ENCODE data around the gene TCAF1.
A peak's percentile ranks its signal among the peaks of the same experiment; 100 is the strongest.
"Not testable (repeated sequence)": the region's sequence is repeated elsewhere in the genome, so short reads cannot be mapped to it uniquely, and the experiment has no call there.

Gene TCAF1

DNA sequence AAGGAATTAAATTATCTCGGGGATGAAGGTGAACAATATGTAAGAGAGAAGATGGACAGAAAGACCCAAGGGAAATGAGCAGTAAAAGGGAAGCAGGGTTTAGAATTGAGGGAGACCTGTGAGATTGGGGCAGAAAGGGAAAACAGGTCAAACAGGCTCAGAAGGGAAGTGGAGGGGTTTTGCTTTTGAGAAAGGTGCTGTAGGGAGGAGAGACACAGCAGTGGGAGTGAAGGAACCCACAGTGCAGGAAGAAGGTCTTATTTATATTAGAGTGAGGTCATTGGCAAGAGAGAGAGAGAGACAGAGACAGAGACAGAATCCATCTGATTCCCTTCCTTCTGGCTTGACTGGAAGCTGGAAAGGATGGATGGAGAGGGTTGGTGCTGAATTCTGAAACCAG lies 3.5 kb upstream of the TCAF1 start:
- DNase-seq = no peak

DNA sequence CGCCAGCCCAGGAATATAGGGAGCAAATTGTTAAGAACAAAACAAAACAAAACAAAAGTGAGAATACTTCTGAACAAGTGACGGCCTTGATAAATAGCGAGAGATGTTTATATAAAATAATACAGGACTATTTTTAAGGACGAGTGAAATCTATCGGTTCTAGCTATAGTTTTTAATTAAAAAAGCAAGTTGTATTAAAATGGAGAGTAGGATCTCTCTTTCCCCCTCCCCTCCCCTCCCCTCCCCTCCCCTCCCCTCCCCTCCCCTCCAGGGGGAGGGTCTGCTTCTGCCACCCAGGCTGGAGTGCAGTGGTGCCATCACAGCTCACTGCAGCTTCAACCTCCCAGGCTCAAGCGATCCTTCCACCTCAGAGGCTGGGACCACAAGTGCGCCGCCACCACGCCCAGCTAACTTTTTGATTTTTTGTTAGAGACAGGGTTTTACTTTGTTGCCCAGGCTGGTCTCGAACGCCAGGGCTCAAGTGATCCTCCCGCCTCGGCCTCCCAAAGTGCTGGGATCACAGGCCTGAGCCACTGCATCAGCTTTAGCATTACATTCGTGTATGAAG lies 440 bp upstream of the TCAF1 start:
- no peak for DNase-seq

DNA sequence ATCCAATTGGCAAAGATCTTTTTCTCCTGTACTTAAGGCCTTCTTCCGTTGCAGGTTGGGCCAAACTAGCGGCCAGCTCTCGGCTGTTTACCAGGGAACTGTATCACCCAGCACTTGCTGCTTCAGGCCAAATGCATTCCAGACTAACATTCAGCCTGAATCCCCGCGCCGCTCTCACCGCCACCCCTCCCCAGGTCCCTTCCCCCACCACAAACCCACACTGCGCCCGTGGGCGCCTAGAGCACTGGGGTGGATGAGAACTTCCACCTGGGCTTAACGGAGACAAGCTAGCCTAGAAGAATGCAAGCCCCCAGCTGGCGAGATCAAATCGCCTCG lies 676 bp downstream of the TCAF1 start:
- DNase-seq = no peak

GRCh38 chr7:143900230-143900766 lies 1.7 kb downstream of the TCAF1 start:
- no peak for DNase-seq

GRCh38 chr7:143898810-143899209 lies 3.2 kb downstream of the TCAF1 start:
- DNase-seq = no peak

GRCh38 chr7:143896667-143897066 lies 5.3 kb downstream of the TCAF1 start:
- DNase-seq = no peak

DNA sequence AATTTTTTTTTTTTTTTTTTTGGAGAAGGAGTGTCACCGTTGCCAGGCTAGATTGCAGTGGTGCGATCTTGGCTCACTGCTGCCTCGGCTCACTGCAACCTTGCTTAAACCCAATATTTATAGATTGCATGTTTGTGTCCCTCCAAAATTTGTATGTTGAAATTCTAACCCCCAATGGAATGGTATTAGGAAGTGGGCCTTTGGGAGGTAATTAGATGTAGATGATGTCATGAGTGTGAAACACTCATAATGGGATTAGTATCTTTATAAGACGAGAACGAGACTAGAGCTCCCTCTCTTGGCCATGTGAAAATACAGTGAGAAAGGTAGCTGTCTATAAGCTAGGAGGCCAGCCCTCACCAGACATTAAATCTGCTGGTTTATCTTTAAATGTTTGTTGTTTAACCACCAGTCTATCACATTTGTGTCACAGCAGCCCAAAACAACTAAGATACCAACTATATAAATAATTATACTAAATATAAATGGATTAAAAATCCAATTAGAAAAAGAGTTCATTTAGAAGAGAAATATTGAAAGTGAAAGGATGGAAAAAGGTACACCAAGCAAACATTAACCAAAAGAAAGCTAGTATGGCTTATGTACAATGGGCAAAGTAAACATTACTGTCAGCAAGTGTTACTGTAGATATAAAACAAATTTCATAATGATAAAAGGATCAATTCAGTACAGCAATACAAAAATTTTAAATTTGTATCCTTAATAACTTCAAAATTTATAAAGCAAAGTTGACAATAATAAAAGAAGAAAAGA lies 9.3 kb downstream of the TCAF1 start:
- peak; percentile 54 for DNase-seq

DNA sequence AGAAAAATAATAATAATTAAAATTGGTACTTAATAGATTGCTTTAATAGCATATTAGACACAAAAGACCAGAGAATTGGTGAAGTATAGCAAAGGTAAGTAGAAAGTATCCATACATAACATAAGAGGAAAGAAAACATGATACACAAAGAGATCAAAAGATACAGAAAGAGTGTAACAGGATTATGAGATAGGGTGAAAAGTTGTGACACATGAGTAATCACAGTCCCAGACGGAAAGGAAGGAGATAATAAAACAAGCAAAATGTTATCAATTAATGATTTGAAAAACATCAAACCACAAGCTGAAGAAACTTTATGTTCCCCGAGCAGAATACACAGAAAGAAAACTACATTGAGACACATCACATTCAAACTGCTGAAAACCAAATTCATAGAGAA lies 10.5 kb downstream of the TCAF1 start:
- no peak for DNase-seq

DNA sequence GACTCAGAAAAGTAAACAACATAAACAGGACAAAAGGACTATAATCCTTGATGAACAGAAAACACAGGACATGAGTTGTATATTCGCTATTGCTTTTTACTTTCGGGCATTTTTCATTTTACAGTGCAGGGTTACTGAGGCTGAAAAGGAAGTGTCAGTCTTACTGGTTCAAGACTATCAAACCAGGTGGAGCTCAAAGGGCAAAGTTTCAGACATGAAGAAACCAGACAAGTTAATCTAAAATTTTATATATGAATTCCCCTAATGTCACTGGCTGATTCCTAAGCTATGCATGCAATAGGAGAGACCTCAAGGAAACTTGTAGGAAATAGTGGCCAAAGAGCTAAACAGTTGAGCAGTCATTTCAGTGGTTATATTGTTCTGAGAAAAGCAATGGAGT lies 11.4 kb downstream of the TCAF1 start:
- no peak for DNase-seq

DNA sequence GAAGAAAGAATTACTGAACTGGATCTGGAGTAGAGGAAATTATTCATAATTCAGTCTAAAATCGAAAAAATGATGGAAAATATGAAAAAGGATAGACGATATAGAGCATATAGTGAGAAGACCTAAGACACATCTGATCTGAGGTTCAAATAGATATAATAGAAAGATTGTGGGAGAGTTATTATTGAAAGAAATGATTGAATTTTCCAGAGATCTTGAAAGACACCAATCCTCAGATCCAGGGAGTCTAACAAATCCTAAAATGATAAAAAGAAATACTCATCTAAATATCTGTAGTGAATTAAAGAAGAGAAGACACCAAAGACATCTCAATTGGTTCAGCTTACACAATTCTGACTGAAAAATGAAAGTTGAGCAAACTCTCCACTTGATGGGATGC lies 12.9 kb downstream of the TCAF1 start:
- no peak for DNase-seq

- DNase-seq = no peak
Measured at GRCh38 chr7:143886826-143887477, 15.0 kb downstream of the TCAF1 start.

DNA sequence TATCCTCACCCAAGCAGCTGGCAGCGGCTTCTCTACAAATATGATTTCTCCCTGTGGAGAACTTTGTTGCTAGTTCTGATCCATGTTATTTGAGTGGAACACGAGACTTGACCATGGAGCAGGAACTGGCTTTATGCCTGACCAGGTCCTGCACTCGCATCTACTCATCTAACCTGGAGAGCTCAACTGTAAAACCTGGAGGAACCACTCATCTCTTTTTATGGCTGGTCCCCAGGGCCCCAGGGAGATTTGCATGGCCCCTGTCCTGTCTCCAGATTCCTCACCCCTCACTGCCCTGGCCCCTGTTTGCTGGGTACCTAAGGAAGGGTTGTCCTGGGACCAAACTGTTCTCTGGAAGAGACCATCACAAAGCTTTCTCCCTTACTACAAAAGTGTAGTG lies 16.0 kb downstream of the TCAF1 start:
- no peak for DNase-seq

DNA sequence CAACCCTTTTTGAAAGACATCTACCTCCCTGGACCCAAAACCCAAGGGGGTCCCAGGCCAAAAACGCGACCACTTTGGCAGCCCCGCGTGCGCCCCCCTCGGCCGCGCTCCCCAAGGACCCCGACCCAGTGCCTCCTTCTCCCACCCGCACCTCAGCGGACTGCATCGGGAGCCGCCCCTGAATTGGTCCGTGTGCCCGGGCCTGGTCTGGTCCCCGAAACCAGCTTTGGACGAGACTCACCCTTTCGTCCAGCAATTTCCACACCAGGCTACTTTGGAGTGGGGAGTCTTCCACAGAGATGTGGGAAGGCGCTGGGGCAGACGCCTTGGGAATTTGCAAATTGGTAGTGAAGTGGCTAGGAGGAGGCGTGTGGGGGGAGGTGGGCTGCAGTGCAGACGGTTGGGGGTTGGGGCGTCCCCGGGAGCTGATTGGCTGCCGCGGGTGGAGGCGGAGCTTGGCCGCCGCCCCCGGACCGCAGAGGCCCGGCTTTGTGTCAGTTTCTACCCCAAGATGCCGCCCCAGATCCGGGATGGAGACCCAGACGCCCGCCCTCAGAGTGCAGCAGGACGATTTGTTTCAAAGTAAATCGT lies 16.9 kb downstream of the TCAF1 start:
- DNase-seq = no peak

- DNase-seq = no peak
Measured at GRCh38 chr7:143884241-143884968, 17.6 kb downstream of the TCAF1 start.

GRCh38 chr7:143882604-143883078 lies 19.3 kb downstream of the TCAF1 start:
- DNase-seq = no peak

- DNase-seq = no peak
Measured at GRCh38 chr7:143882020-143882603, 19.9 kb downstream of the TCAF1 start.

GRCh38 chr7:143878884-143879283 lies 23.1 kb downstream of the TCAF1 start:
- DNase-seq = no peak

GRCh38 chr7:143877098-143877497 lies 24.9 kb downstream of the TCAF1 start:
- DNase-seq = no peak

DNA sequence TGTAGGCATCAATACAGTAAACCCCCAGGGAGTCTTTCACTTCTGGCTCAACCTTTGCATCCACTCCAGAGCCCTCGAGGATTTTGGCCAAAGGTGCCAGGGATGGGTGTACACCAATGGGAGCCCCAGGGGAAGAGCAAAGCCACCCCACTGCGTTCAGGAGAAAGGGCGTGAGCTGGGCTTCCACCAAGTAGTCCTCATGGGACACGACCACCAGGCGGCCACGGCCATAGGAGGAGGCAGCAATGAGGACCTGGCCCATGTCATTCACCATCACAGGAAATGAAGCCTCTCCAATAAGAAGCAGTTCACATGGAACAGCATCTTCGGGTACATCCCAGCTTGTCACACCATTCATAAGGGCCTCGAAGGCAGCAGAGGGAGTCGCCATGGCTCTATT lies 25.8 kb downstream of the TCAF1 start:
- no peak for DNase-seq

DNA sequence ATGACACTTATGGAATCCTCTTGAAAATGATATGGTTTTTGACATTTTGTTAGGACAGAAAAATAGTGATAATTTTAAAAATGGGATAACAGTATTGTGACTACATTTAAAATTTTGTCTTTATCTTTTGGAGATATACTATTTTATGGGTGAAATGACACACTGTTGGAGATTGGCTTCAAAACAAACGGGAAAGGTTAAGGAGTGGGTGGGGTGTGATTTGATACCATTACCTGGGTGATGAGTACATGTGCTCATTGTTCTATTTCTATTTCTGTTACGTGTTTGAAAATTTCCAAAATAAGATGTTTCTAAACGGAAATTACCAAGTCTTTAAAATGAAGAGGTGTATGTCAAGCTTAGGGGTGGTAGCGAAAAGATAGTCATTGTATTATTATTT lies 28.7 kb downstream of the TCAF1 start:
- DNase-seq = not testable (repeated sequence)

DNA sequence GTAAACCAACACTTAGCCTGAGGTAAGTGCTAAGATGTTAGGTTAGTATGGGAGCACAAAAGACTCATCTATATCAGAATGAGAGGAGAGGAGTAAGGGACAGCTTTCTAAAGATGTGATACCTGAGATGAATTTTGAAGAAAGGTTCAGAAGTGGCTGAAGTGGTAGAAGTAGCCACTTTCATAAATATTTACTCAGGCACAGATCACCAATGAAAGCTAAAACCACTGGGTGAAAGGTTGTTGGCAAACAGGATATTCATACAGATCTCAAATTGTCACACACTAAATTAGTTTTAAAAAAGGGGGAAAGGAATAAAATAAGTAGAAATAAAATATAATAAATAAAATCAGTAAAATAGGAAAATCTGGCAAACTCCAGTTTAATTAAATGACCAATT lies 30.4 kb downstream of the TCAF1 start:
- DNase-seq = not testable (repeated sequence)

DNA sequence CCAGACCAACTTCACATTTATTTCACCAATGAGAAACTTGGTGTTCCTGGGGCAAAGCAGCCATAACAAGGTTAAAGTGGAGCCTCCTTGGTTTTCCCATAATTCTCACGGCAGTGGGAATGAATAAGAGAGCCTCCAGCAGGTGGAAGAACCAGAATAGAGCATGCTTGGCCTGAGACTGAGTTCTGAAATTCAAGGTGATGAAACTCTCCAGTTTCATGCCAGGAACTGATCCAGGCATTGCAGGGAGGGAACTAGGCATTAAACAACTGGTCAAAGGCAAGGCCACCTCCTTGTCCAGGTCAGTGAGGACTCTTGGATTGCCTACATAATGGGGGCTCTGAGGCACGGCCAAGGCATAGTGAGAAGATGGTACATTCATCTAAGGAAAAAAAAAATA lies 44.0 kb downstream of the TCAF1 start:
- not testable (repeated sequence) for DNase-seq

DNA sequence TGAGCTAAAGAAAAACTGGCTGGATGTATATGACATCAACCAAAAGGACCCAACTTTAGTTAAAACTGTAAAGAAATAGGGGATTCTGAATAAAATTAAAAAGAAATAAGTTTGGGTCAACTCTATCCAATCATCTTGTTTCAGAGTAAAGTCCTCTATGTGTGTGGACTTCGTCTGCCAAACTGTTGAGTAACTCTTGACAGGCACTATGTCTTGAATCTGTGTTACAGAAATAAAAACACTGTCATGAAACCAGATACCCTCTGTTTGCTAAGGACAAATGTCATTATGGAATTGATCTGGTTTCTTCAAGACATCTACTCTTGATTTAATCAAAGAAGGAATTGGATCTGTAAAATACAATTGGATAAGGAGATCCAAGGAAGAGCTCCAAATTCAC lies 46.5 kb downstream of the TCAF1 start:
- DNase-seq = not testable (repeated sequence)

Measured in CD4-positive, alpha-beta T cell treated with Interleukin-4 for 4 hours (primary cell).